A549 (cell line): ENCODE results near the gene HMGB2. TPM values are rescaled to one million over a fixed set of nuclear protein-coding genes. Genes with fewer than 3 reads are reported as not detected.
A peak's percentile ranks its signal among the peaks of the same experiment; 100 is the strongest.

Experiments used
- ATAC-seq, 2 experiments: fragments of 200-7000 bp in 1 of 2; fragments of >200 bp in 1 of 2; cut with Nextera tagmentation in 1 of 2; cut with Tn5 transposase in 1 of 2; 3 replicates each; pipeline versions ENCODE4 v1.8.0 to v1.9.1; 2018 to 2020; ENCODE audit warnings: mild to moderate bottlenecking in 1 of 2, moderate library complexity in 1 of 2
- CTCF ChIA-PET: fragments of 300-600 bp; sonication (Branson Sonifier 250); formaldehyde crosslinking; extraction: SDS; loops from one replicate; lab custom pipeline; 2021; ENCODE audit warnings: antibody characterized with exemption, inconsistent platforms; lab: Yijun Ruan, JAX
- POLR2A ChIA-PET: fragments of 350-600 bp; formaldehyde crosslinking; extraction: SDS; loops from one replicate; lab custom pipeline; 2021; ENCODE audit warnings: antibody characterized with exemption, inconsistent platforms; lab: Yijun Ruan, JAX
- DNase-seq, 2 experiments: peaks; one replicate each; pipeline versions ENCODE4 v3.0.0 to v3.0.0-alpha.2; 2011 to 2016; ENCODE audit warnings: low read depth in 1 of 2, low spot score in 1 of 2
- FAIRE-seq: peaks from 2 replicates; lab custom pipeline; 2011; peaks lifted over from hg19 to GRCh38; lab: Jason Lieb, UNC
- H3K27ac ChIP-seq, 2 experiments: fragments of >200 bp; sonication (Bioruptor Twin); formaldehyde crosslinking; 3 replicates each; pipeline ENCODE4 v1.5.1; 2016 to 2017
- H3K4me1 ChIP-seq: fragments of >200 bp; sonication (Bioruptor Twin); formaldehyde crosslinking; 3 replicates; pipeline ENCODE4 v1.6.1; 2016
- H3K4me2 ChIP-seq: fragments of >200 bp; sonication (Bioruptor Twin); formaldehyde crosslinking; 3 replicates; pipeline ENCODE4 v1.6.1; 2016
- H3K4me3 ChIP-seq: fragments of >200 bp; sonication (Bioruptor Twin); formaldehyde crosslinking; 3 replicates; pipeline ENCODE4 v1.5.1; 2016
- H3K9me3 ChIP-seq: fragments of >200 bp; sonication (Bioruptor Twin); formaldehyde crosslinking; 3 replicates; pipeline ENCODE4 v1.6.1; 2016
- BCL3 ChIP-seq: fragments of >200 bp; sonication (Bioruptor Twin); formaldehyde crosslinking; IDR thresholded peaks from 3 replicates; pipeline ENCODE4 v1.6.1; 2016
- CBX2 ChIP-seq: fragments of 200-600 bp; sonication (generic); IDR thresholded peaks from 2 replicates; pipeline ENCODE4 v1.6.1; 2016; ENCODE audit warnings: low read depth, mild to moderate bottlenecking, borderline replicate concordance
- CHD2 ChIP-seq: fragments of 150-350 bp; IDR thresholded peaks from 2 replicates; pipeline ENCODE4 v1.6.1; 2014; ENCODE audit warnings: low read length; ENCODE audit not compliant: partially characterized antibody
- E2F6 ChIP-seq: IDR thresholded peaks from 2 replicates; pipeline ENCODE4 v1.6.1; 2012; ENCODE audit warnings: low read depth, borderline replicate concordance
- EHMT2 ChIP-seq: fragments of 200-600 bp; sonication (generic); IDR thresholded peaks from 2 replicates; pipeline ENCODE4 v1.6.1; 2016; ENCODE audit warnings: antibody characterized with exemption, low read depth, mild to moderate bottlenecking, moderate library complexity
- ELK1 ChIP-seq: fragments of 150-350 bp; IDR thresholded peaks from 2 replicates; pipeline ENCODE4 v1.6.1; 2014; ENCODE audit warnings: low read depth, mild to moderate bottlenecking, low read length
- FOSL2 ChIP-seq, 2 experiments: fragments of 450-650 bp in 1 of 2; fragments of >200 bp in 1 of 2; sonication (Bioruptor Twin) in 1 of 2; formaldehyde crosslinking; IDR thresholded peaks; 2 replicates each; pipeline versions ENCODE4 v1.5.0 to v1.6.1; 2016 to 2020; ENCODE audit warnings: mild to moderate bottlenecking in 1 of 2, moderate library complexity in 1 of 2
- HES2 ChIP-seq: fragments of >200 bp; sonication (Bioruptor Twin); formaldehyde crosslinking; IDR thresholded peaks from 2 replicates; pipeline ENCODE4 v1.6.1; 2016
- KDM5A ChIP-seq: fragments of 200-600 bp; sonication (generic); IDR thresholded peaks from 2 replicates; pipeline ENCODE4 v1.6.1; 2016; ENCODE audit warnings: antibody characterized with exemption, mild to moderate bottlenecking
- MAFK ChIP-seq: fragments of 450-650 bp; IDR thresholded peaks from 2 replicates; pipeline ENCODE4 v1.6.1; 2014; ENCODE audit not compliant: partially characterized antibody
- MAZ ChIP-seq: fragments of 150-350 bp; IDR thresholded peaks from 2 replicates; pipeline ENCODE4 v1.6.1; 2014; ENCODE audit warnings: antibody characterized with exemption, low read depth, low read length, borderline replicate concordance
- PHF8 ChIP-seq: fragments of 200-600 bp; sonication (generic); IDR thresholded peaks from 2 replicates; pipeline ENCODE4 v1.6.1; 2016; ENCODE audit warnings: low read depth, mild to moderate bottlenecking, antibody characterized with exemption, moderate library complexity, borderline replicate concordance
- POLR2A ChIP-seq: IDR thresholded peaks from 2 replicates; pipeline ENCODE4 v1.6.1; 2012; ENCODE audit warnings: mild to moderate bottlenecking, low read length
- REST ChIP-seq: fragments of 200-600 bp; sonication (generic); IDR thresholded peaks from 2 replicates; pipeline ENCODE4 v1.6.1; 2016; ENCODE audit warnings: antibody characterized with exemption, mild to moderate bottlenecking, moderate library complexity
- RFX5 ChIP-seq: fragments of 450-650 bp; IDR thresholded peaks from 2 replicates; pipeline ENCODE4 v1.7.1; 2014; ENCODE audit warnings: antibody characterized with exemption, mild to moderate bottlenecking, moderate library complexity
- RNF2 ChIP-seq: fragments of 200-600 bp; sonication (generic); IDR thresholded peaks from 2 replicates; pipeline ENCODE4 v1.6.1; 2016; ENCODE audit warnings: low read depth, mild to moderate bottlenecking, antibody characterized with exemption, moderate library complexity, borderline replicate concordance
- SREBF2 ChIP-seq: fragments of 450-650 bp; IDR thresholded peaks from 2 replicates; pipeline ENCODE4 v1.6.1; 2014; ENCODE audit warnings: mild to moderate bottlenecking, moderate library complexity
- TFCP2L1 ChIP-seq: fragments of 250-450 bp; sonication (Bioruptor Pico); IDR thresholded peaks from 2 replicates; pipeline ENCODE4 v1.5.0; 2021; ENCODE audit warnings: mild to moderate bottlenecking
- TP53 ChIP-seq: fragments of 250-450 bp; sonication (Bioruptor Pico); IDR thresholded peaks from 2 replicates; pipeline ENCODE4 v1.5.0; 2021; ENCODE audit warnings: mild to moderate bottlenecking, moderate library complexity
- ZC3H11A ChIP-seq: fragments of 450-650 bp; IDR thresholded peaks from 2 replicates; pipeline ENCODE4 v1.6.1; 2014; ENCODE audit warnings: antibody characterized with exemption, mild to moderate bottlenecking
- WGBS: methylation state at CpG from one replicate; pipeline ENCODE4 v1.1.6; 2017; ENCODE audit errors: missing lambda C conversion rate; 5-methylcytosine and 5-hydroxymethylcytosine counted together
- polyA plus RNA-seq, 4 experiments: library from polyadenylated mRNA; depleted of rRNA in 3 of 4; stranded (reverse); fragments of >200 nt; fragmentation: RNase III in 1 of 4; extraction: RNeasy Plus Mini Kit Qiagen cat#74134 plus additional on column Dnase treatment in 1 of 4; gene quantifications; 2 replicates in 3 of 4; 3 replicates in 1 of 4; pipeline ENCODE4 v1.2.3, GENCODE V29; 2011 to 2017
- TF ChIP-seq, protein P1 (sequence below): fragments of 450-650 bp; IDR thresholded peaks from 2 replicates; pipeline ENCODE4 v1.6.1; 2014; ENCODE audit warnings: antibody characterized with exemption

Gene HMGB2
- polyA plus RNA-seq, 2 of the 4 experiments (the other 2 are of a cell fraction): 101 to 128 TPM

GRCh38 chr4:173318240-173318639, 15.9 kb downstream of the HMGB2 start:
- Histone ChIP-seq H3K4me3 (no peak overlapping the region), H3K9me3 (no peaks in the 10 kb centered on the region), H3K4me1 (peaks cover 8% of the 10 kb centered on the region; the same call in 1 of the 3 replicates), H3K27ac (no peak overlapping the region), H3K4me2 (no peak overlapping the region)
- POLR2A ChIA-PET: interaction anchor here (1.8 kb wide), 1 partner anchor 16 kb away, joined by 9 read pairs; the partner anchor contains the start of gene HMGB2
- FAIRE-seq: no peak
- no peak for ATAC-seq
- TF ChIP-seq E2F6: no peak
- no peak for TF ChIP-seq ZC3H11A
- no peak for TF ChIP-seq PHF8
- no peak for TF ChIP-seq MAZ
- TF ChIP-seq MAFK: no peak
- TF ChIP-seq EHMT2: no peak
- TF ChIP-seq KDM5A: no peak
- no peak for TF ChIP-seq RFX5
- TF ChIP-seq, protein P1, sequence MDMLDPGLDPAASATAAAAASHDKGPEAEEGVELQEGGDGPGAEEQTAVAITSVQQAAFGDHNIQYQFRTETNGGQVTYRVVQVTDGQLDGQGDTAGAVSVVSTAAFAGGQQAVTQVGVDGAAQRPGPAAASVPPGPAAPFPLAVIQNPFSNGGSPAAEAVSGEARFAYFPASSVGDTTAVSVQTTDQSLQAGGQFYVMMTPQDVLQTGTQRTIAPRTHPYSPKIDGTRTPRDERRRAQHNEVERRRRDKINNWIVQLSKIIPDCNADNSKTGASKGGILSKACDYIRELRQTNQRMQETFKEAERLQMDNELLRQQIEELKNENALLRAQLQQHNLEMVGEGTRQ: no peak
- no peak for TF ChIP-seq BCL3
- no peak for TF ChIP-seq CBX2
- no peak for TF ChIP-seq ELK1
- TF ChIP-seq REST: no peak
- TF ChIP-seq POLR2A: no peak
- no peak for TF ChIP-seq TP53 (CRISPR knock-in tag)
- DNase-seq: no peak
- CTCF ChIA-PET: interaction anchor here (1.0 to 1.6 kb wide), 4 partner anchors 9 to 98 kb away, joined by 3 to 13 read pairs (median 3); partner anchors contain the start of gene HMGB2

DNA sequence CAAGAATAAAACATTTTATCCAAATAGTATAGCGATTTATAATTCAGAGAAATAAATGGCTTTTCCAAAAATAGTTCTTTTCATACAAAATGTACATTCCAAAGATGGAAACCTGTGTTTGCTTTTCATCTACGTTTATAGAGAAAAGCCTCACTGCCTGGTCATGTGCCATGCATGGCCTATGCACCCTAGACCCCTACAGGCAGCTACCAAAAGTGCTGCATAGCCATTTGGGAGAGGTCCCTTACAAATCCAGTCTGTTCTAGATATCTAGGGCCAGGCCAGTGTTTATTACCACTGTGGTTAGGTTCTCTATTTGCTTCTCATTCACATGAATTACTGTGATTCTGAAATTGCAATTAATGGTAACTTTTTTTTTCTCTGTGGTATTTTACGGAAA, 17.2 kb downstream of the HMGB2 start:
- H3K4me3 ChIP-seq: no peak overlapping the region
- CTCF ChIA-PET: interaction anchor here (0.7 to 1.6 kb wide), 2 partner anchors 16 to 1760 kb away, joined by 3 read pairs; no protein-coding TSS in a partner anchor
- no peak overlapping the region for H3K4me2 ChIP-seq
- H3K27ac ChIP-seq: no peak overlapping the region
- WGBS: 67% methylated on average over 3 of the region's 3 CpGs
- POLR2A ChIA-PET: no interaction called here
- ATAC-seq: peak; percentile 81 to 91
- H3K4me1 ChIP-seq: peaks cover 8% of the 10 kb centered on the region; the same call in 1 of the 3 replicates
- peak in 1 of 2 experiments; percentile 28 for DNase-seq
- FAIRE-seq: no peak
- no peaks in the 10 kb centered on the region for H3K9me3 ChIP-seq
- TF ChIP-seq FOSL2 (IDR thresholded peaks at IDR 0.05) (no peak), FOSL2 (CRISPR knock-in tag; IDR thresholded peaks at IDR 0.05) (no peak), HES2 (no peak), RNF2 (no peak), SREBF2 (no peak), TFCP2L1 (CRISPR knock-in tag) (no peak), CHD2 (no peak)
